Gastrocnemius medialis (tissue), 4 donors: ENCODE measurements around the gene ARRDC3.
"Not testable (repeated sequence)": the region's sequence is repeated elsewhere in the genome, so short reads cannot be mapped to it uniquely, and the experiment has no call there.

Source experiments
- POLR2A ChIP-seq, 2 donors: fragments of 450-650 bp; IDR thresholded peaks; one replicate each; pipeline ENCODE4 v1.6.1; 2017; ENCODE audit warnings: antibody characterized with exemption in 2 of 2, mild to moderate bottlenecking in 2 of 2, moderate library complexity in 2 of 2
- TF ChIP-seq, protein P1 (sequence below), 5 experiments: fragments of 450-650 bp in 3 of 5; fragments of 200-600 bp in 2 of 5; sonication (generic) in 2 of 5; IDR thresholded peaks in 4 of 5; conservative IDR thresholded peaks in 1 of 5; 1 replicate in 4 of 5; 2 replicates in 1 of 5; pipeline ENCODE4 v1.5.1; 2016 to 2019; ENCODE audit warnings: antibody characterized with exemption in 5 of 5, mild to moderate bottlenecking in 3 of 5, moderate library complexity in 3 of 5

DNA sequence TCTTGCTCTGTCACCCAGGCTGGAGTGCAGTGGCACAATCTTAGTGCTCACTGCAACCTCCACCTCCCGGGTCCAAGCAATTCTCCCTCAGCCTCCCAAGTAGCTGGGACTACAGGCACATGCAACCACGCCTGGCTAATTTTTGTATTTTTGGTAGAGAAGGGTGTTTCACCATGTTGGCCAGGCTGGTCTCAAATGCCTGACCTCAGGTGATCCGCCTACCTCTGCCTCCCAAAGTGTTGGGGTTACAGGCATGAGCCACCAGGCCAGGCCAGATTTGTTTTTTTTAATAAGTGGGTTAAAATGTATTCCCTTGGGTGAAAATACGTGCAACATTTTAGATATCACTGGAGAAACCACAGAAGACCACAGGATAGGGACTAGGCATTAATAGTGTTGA is 60.1 kb downstream of the ARRDC3 start:
- TF ChIP-seq, protein P1, sequence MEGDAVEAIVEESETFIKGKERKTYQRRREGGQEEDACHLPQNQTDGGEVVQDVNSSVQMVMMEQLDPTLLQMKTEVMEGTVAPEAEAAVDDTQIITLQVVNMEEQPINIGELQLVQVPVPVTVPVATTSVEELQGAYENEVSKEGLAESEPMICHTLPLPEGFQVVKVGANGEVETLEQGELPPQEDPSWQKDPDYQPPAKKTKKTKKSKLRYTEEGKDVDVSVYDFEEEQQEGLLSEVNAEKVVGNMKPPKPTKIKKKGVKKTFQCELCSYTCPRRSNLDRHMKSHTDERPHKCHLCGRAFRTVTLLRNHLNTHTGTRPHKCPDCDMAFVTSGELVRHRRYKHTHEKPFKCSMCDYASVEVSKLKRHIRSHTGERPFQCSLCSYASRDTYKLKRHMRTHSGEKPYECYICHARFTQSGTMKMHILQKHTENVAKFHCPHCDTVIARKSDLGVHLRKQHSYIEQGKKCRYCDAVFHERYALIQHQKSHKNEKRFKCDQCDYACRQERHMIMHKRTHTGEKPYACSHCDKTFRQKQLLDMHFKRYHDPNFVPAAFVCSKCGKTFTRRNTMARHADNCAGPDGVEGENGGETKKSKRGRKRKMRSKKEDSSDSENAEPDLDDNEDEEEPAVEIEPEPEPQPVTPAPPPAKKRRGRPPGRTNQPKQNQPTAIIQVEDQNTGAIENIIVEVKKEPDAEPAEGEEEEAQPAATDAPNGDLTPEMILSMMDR (IDR thresholded peaks at IDR 0.05 in 4 of 5, conservative IDR thresholded peaks at IDR 0.05 in 1 of 5): not testable (repeated sequence)
- not testable (repeated sequence) for TF ChIP-seq POLR2A (IDR thresholded peaks at IDR 0.05)
